ENCODE results near the gene GRWD1. TPM values are rescaled to one million over a fixed set of nuclear protein-coding genes. Genes with fewer than 3 reads are reported as not detected.
"Not testable (repeated sequence)": the region's sequence is repeated elsewhere in the genome, so short reads cannot be mapped to it uniquely, and the experiment has no call there.

GRWD1 gene
- total RNA-seq, 2 experiments from 2014 or later: 38.8 to 45.3 TPM

DNA sequence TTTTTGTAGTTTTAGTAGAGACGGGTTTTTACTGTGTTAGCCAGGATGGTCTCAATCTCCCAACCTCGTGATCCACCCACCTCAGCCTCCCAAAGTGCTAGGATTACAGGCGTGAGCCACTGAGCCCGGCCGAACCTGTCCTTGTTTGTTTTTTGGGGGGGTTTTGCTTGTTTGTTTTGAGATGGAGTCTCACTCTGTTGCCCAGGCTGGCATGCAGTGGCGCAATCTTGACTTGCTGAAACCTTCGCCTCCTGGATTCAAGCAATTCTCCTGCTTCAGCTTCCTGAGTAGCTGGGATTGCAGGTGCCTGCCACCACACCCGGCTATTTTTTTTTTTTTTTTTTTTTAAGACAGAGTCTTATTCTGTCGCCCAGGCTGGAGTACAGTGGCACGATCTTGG lies 40.9 kb downstream of the GRWD1 start:
- H3K9me3 Mint-ChIP-seq; intact Hi-C loops (cut with micrococcal nuclease); H3K4me3 Mint-ChIP-seq; H3K27ac Mint-ChIP-seq; H3K36me3 Mint-ChIP-seq; DNase-seq; POLR2A ChIA-PET: not testable (repeated sequence)
- peaks cover 17% of the 10 kb centered on the region for H3K4me1 Mint-ChIP-seq (ENCODE audit: low read depth)
- CTCF ChIA-PET: interaction anchor here (1.2 to 6.2 kb wide), 3 partner anchors 20 to 122 kb away, joined by 8 to 164 read pairs (median 42); no protein-coding TSS in a partner anchor
- peaks cover 12% of the 10 kb centered on the region for H3K27me3 Mint-ChIP-seq

GRCh38 chr19:48487544-48487943 lies 41.8 kb downstream of the GRWD1 start:
- ChIA-PET POLR2A (no interaction called here), CTCF (interaction anchor here (1.2 to 6.2 kb wide), 6 partner anchors 19 to 221 kb away, joined by 3 to 164 read pairs (median 6); no protein-coding TSS in a partner anchor)
- Mint-ChIP-seq H3K4me3 (no peak overlapping the region), H3K27me3 (peaks cover 18% of the 10 kb centered on the region), H3K36me3 (peaks cover 2% of the 10 kb centered on the region), H3K9me3 (no peaks in the 10 kb centered on the region), H3K27ac (no peak overlapping the region), H3K4me1 (ENCODE audit: low read depth) (peaks cover 20% of the 10 kb centered on the region)
- intact Hi-C loops (cut with micrococcal nuclease): no loop called here
- no peak for DNase-seq

GRCh38 chr19:48487948-48488347 lies 42.2 kb downstream of the GRWD1 start:
- H3K4me3 Mint-ChIP-seq: no peak overlapping the region
- peaks cover 2% of the 10 kb centered on the region for H3K36me3 Mint-ChIP-seq
- ChIA-PET POLR2A (no interaction called here), CTCF (interaction anchor here (1.2 to 6.2 kb wide), 6 partner anchors 18 to 221 kb away, joined by 3 to 164 read pairs (median 6); no protein-coding TSS in a partner anchor)
- H3K9me3 Mint-ChIP-seq: no peaks in the 10 kb centered on the region
- peaks cover 24% of the 10 kb centered on the region for H3K4me1 Mint-ChIP-seq (ENCODE audit: low read depth)
- intact Hi-C loops (cut with micrococcal nuclease): no loop called here
- no peak for DNase-seq
- H3K27ac Mint-ChIP-seq: no peak overlapping the region
- peaks cover 21% of the 10 kb centered on the region for H3K27me3 Mint-ChIP-seq

- POLR2A ChIA-PET: interaction anchor here (1.1 kb wide), 1 partner anchor 91 kb away, joined by 3 read pairs; no protein-coding TSS in a partner anchor
- H3K4me1 Mint-ChIP-seq (ENCODE audit: low read depth): peaks cover 25% of the 10 kb centered on the region
- DNase-seq; intact Hi-C loops (cut with micrococcal nuclease); H3K4me3 Mint-ChIP-seq; H3K27ac Mint-ChIP-seq; H3K9me3 Mint-ChIP-seq; H3K36me3 Mint-ChIP-seq: not testable (repeated sequence)
- H3K27me3 Mint-ChIP-seq: peaks cover 21% of the 10 kb centered on the region
- CTCF ChIA-PET: interaction anchor here (1.1 to 6.2 kb wide), 8 partner anchors 19 to 222 kb away, joined by 3 to 164 read pairs (median 4); no protein-coding TSS in a partner anchor
Measured at GRCh38 chr19:48488478-48488877, 42.7 kb downstream of the GRWD1 start.

GRCh38 chr19:48489608-48490216 lies 43.9 kb downstream of the GRWD1 start:
- peaks cover 27% of the 10 kb centered on the region for H3K27me3 Mint-ChIP-seq
- ChIA-PET CTCF (interaction anchor here (0.6 to 6.2 kb wide), 34 partner anchors 9 to 1186 kb away, joined by 3 to 164 read pairs (median 5); partner anchors contain the start of genes CA11, GRWD1, GYS1 and KDELR1), POLR2A (interaction anchor here (1.1 to 1.4 kb wide), 2 partner anchors 90 to 95 kb away, joined by 3 to 4 read pairs; no protein-coding TSS in a partner anchor)
- H3K36me3 Mint-ChIP-seq: no peaks in the 10 kb centered on the region
- no peaks in the 10 kb centered on the region for H3K9me3 Mint-ChIP-seq
- H3K27ac Mint-ChIP-seq: no peak overlapping the region
- H3K4me1 Mint-ChIP-seq (ENCODE audit: low read depth): peaks cover 29% of the 10 kb centered on the region
- intact Hi-C loops (cut with micrococcal nuclease): loop anchor here (5.0 kb wide), 2 partner anchors 72 to 167 kb away; a partner anchor contains a TSS
- peak; percentile 88 for DNase-seq
- H3K4me3 Mint-ChIP-seq: no peak overlapping the region

- POLR2A ChIA-PET: no interaction called here
- H3K4me1 Mint-ChIP-seq (ENCODE audit: low read depth): peaks cover 29% of the 10 kb centered on the region
- peaks cover 35% of the 10 kb centered on the region for H3K27me3 Mint-ChIP-seq
Measured at GRCh38 chr19:48490981-48491792, 45.4 kb downstream of the GRWD1 start.

DNA sequence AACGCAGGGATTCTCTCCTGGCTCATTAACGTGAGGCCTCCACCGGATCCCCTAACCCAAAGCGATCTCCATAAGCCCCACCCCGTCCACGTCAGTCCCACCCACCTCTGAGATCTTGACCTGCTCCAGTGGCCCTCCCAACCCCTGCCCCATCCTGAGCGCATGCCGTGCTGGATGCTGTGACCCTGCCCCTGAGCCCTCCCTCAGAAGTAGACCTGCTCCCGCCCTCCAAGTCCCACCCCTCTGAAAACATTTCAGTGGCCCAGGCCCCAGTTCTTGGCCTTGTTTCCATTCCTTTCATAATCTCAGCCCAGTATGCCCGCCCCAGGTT lies 46.0 kb downstream of the GRWD1 start:
- Mint-ChIP-seq H3K36me3 (no peaks in the 10 kb centered on the region), H3K27ac (no peak overlapping the region), H3K9me3 (no peaks in the 10 kb centered on the region), H3K27me3 (peaks cover 37% of the 10 kb centered on the region), H3K4me1 (ENCODE audit: low read depth) (peaks cover 29% of the 10 kb centered on the region), H3K4me3 (no peak overlapping the region)
- intact Hi-C loops (cut with micrococcal nuclease): loop anchor here (5.0 kb wide), 2 partner anchors 74 to 169 kb away; a partner anchor contains a TSS
- DNase-seq: no peak
- POLR2A ChIA-PET: no interaction called here
- CTCF ChIA-PET: interaction anchor here (1.0 to 6.2 kb wide), 5 partner anchors 11 to 101 kb away, joined by 3 to 164 read pairs (median 10); partner anchors contain the start of gene KDELR1

More at GRCh38 chr19:48490981-48491792, 45.4 kb downstream of the GRWD1 start:
- intact Hi-C loops (cut with micrococcal nuclease): loop anchor here (5.0 kb wide), 2 partner anchors 74 to 169 kb away; a partner anchor contains a TSS
- H3K27ac Mint-ChIP-seq: no peak overlapping the region
- no peaks in the 10 kb centered on the region for H3K36me3 Mint-ChIP-seq
- DNase-seq: peak; percentile 72
- H3K4me3 Mint-ChIP-seq: no peak overlapping the region
- no peaks in the 10 kb centered on the region for H3K9me3 Mint-ChIP-seq
- CTCF ChIA-PET: interaction anchor here (1.0 to 6.2 kb wide), 6 partner anchors 11 to 117 kb away, joined by 3 to 164 read pairs (median 20); partner anchors contain the start of gene KDELR1

DNA sequence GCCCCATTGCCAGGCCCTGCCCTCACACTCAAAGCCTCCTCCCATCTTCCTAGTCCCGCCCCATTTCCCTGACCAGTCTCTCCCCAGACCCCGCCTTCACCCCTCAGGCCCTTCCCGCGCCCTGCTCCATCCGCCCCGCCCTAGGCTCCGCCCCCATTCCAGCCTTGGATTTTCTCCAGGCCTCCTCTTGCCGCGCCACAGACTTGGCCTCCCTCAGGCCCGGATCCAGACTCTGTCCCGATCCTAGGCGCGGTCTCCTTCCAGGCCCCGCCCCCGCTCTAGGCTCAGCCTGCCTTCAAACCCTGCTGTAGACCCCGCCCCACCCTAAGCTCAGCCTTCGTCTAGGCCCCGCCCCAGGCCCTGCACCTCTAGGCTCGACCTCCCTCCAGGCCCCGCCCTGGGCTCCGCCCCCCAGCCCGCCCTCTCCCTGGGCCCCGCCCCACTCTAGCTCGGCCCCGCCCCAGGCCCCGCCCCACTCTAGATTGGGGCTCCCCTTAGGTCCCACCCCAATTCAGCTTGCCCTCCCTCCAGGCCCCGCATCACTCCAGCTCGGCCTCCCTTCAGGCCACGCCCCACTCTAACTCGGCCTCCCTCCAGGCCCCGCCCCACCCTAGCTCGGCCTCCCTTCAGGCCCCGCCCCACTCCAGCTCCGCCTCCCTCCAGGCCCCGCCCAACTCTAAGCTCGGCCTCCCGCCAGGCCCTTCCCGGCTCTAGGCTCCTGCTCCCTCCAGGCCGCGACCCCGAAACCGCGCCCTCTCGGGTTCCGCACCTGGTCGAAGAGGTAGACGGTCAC lies 47.3 kb downstream of the GRWD1 start:
- intact Hi-C loops (cut with micrococcal nuclease): loop anchor here (1.0 to 5.0 kb wide), 4 partner anchors 9 to 171 kb away; a partner anchor contains a TSS
- no peaks in the 10 kb centered on the region for H3K9me3 Mint-ChIP-seq
- no peak overlapping the region for H3K27ac Mint-ChIP-seq
- peak; percentile 92 for DNase-seq
- H3K4me1 Mint-ChIP-seq (ENCODE audit: low read depth): peaks cover 31% of the 10 kb centered on the region
- ChIA-PET POLR2A (interaction anchor here (0.7 to 1.3 kb wide), 2 partner anchors 12 to 18 kb away, joined by 3 read pairs; no protein-coding TSS in a partner anchor), CTCF (interaction anchor here (0.9 to 2.3 kb wide), 6 partner anchors 11 to 116 kb away, joined by 4 to 19 read pairs (median 8); partner anchors contain the start of gene KDELR1)
- H3K27me3 Mint-ChIP-seq: peaks cover 45% of the 10 kb centered on the region
- no peaks in the 10 kb centered on the region for H3K36me3 Mint-ChIP-seq
- H3K4me3 Mint-ChIP-seq: peak overlapping the region; percentile 56

DNA sequence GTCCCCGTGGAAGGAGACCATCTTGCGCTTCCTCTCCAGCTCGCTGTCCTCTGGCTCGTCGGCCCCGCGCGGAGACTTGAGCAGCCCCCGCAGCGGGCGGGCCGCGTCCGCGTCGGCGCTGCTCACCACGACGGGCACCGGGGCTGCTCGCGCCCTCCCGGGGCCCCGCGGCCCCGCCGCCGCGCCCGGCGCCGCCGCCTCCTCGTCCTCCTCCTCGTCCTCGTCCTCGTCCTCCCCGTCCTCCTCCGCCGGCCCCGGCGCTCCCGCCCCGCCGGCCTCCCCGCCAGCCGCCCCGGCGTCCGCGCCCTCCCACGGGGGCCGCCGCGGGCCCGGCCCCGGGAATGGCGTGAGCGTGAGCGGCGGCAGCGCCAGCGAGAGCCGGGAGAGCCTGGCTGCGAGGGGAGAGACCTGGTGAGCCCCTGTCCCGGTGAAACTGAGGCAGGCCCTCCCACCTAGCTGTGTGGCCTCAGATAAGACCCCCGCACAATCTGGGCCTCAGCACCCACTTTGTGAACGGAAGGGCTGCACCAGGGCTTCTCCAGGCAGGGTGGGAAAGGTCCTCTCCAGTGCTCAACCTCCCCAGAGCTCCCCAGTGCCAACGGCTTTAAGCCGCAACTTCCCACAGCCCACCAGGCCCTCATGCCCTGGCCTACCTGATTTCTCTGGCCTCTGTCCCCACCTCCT lies 48.1 kb downstream of the GRWD1 start:
- Mint-ChIP-seq H3K4me3 (peak overlapping the region; percentile 62), H3K4me1 (ENCODE audit: low read depth) (peaks cover 32% of the 10 kb centered on the region), H3K36me3 (no peaks in the 10 kb centered on the region), H3K9me3 (no peaks in the 10 kb centered on the region), H3K27ac (no peak overlapping the region), H3K27me3 (peaks cover 47% of the 10 kb centered on the region)
- DNase-seq: no peak
- ChIA-PET POLR2A (interaction anchor here (0.7 to 1.3 kb wide), 2 partner anchors 13 to 17 kb away, joined by 3 read pairs; no protein-coding TSS in a partner anchor), CTCF (interaction anchor here (0.9 to 2.3 kb wide), 5 partner anchors 10 to 115 kb away, joined by 4 to 19 read pairs (median 8); no protein-coding TSS in a partner anchor)
- intact Hi-C loops (cut with micrococcal nuclease): loop anchor here (1.0 to 5.0 kb wide), 4 partner anchors 8 to 172 kb away; a partner anchor contains a TSS

GRCh38 chr19:48495396-48495795 lies 49.6 kb downstream of the GRWD1 start:
- H3K27ac Mint-ChIP-seq: no peak overlapping the region
- intact Hi-C loops (cut with micrococcal nuclease): no loop called here
- POLR2A ChIA-PET: no interaction called here
- H3K36me3 Mint-ChIP-seq: no peaks in the 10 kb centered on the region
- no peak for DNase-seq
- H3K27me3 Mint-ChIP-seq: peaks cover 47% of the 10 kb centered on the region
- H3K4me1 Mint-ChIP-seq (ENCODE audit: low read depth): peaks cover 27% of the 10 kb centered on the region
- CTCF ChIA-PET: interaction anchor here (0.6 to 1.2 kb wide), 3 partner anchors 11 to 113 kb away, joined by 3 read pairs; no protein-coding TSS in a partner anchor
- no peak overlapping the region for H3K4me3 Mint-ChIP-seq
- no peaks in the 10 kb centered on the region for H3K9me3 Mint-ChIP-seq

Data from activated CD4-positive, alpha-beta memory T cell treated with anti-CD3 and anti-CD28 coated beads for 36 hours (primary cell).